HCT116 (cell line): Measurements from ENCODE around the gene PPAT. TPM values are rescaled to one million over a fixed set of nuclear protein-coding genes. Genes with fewer than 3 reads are reported as not detected.

ENCODE experiments used
- ATAC-seq: fragments of 200-7000 bp; cut with Tn5 transposase; 2 replicates; pipeline ENCODE4 v1.9.1; 2020; ENCODE audit warnings: mild to moderate bottlenecking, moderate library complexity
- BruUV-seq: library from RNA; stranded (reverse); fragments of 400-500 nt; replicated peaks from 2 replicates; lab custom pipeline; 2021; lab: Mats Ljungman, UMichigan
- CTCF ChIA-PET: fragments of 300-600 bp; sonication (Branson Sonifier 250); formaldehyde crosslinking; loops from one replicate; lab custom pipeline; 2021; ENCODE audit warnings: antibody characterized with exemption; lab: Charles Lee
- POLR2A ChIA-PET: fragments of 300-600, 350-600 bp; sonication (Branson Sonifier 250); formaldehyde crosslinking; loops from one replicate; lab custom pipeline; 2021; ENCODE audit warnings: antibody characterized with exemption; lab: Charles Lee
- RAD21 ChIA-PET, 2 experiments: fragments of 300-600 bp; sonication (Branson Sonifier 250); formaldehyde crosslinking; loops; one replicate each; lab custom pipeline; 2023; ENCODE audit warnings: low total read pairs in 2 of 2; ENCODE audit not compliant: uncharacterized antibody in 2 of 2, unreplicated experiment in 2 of 2, low non-redundant PET in 1 of 2; lab: Charles Lee
- DNase-seq: peaks from one replicate; pipeline ENCODE4 v3.0.0-alpha.2; 2010; ENCODE audit warnings: low read depth, low spot score
- H2AFZ ChIP-seq: fragments of 200-600 bp; shearing (Covaris generic), sonication (generic); 2 replicates; pipeline ENCODE4 v1.6.1; 2017; ENCODE audit warnings: low read depth, mixed run types, mixed read lengths, antibody characterized with exemption, low read length; ENCODE audit not compliant: poor library complexity, severe bottlenecking
- H3K27ac ChIP-seq: 2 replicates; pipeline ENCODE4 v1.5.1; 2012; ENCODE audit warnings: low read depth, low read length
- H3K27me3 ChIP-seq: fragments of 200-600 bp; sonication (generic); 2 replicates; pipeline ENCODE4 v1.6.1; 2016; ENCODE audit warnings: mixed run types, low read length, mixed read lengths; ENCODE audit not compliant: insufficient read depth
- H3K36me3 ChIP-seq, 2 experiments: fragments of 200-500 bp in 1 of 2; fragments of 200-600 bp in 1 of 2; sonication (Bioruptor generic) in 1 of 2; sonication (generic) in 1 of 2; 2 replicates each; pipeline versions ENCODE4 v1.5.1 to v1.6.1; 2014 to 2016; ENCODE audit warnings: low read length in 2 of 2, inconsistent platforms in 1 of 2, mixed read lengths in 1 of 2, mixed run types in 1 of 2; ENCODE audit not compliant: insufficient read depth in 2 of 2, control insufficient read depth in 1 of 2
- H3K4me1 ChIP-seq, 2 experiments: fragments of 200-600 bp in 1 of 2; sonication (generic) in 1 of 2; 2 replicates each; pipeline versions ENCODE4 v1.5.1 to v1.6.1; 2012 to 2017; ENCODE audit warnings: low read length in 2 of 2, inconsistent platforms in 1 of 2, mild to moderate bottlenecking in 1 of 2, mixed read lengths in 1 of 2, mixed run types in 1 of 2, moderate library complexity in 1 of 2; ENCODE audit not compliant: insufficient read depth in 2 of 2, control insufficient read depth in 1 of 2
- H3K4me2 ChIP-seq: fragments of 200-600 bp; sonication (generic); 2 replicates; pipeline ENCODE4 v1.6.1; 2017; ENCODE audit warnings: mixed run types, low read length, mixed read lengths
- H3K4me3 ChIP-seq, 2 experiments: fragments of 200-600 bp in 1 of 2; sonication (generic) in 1 of 2; replicated peaks in 1 of 2; 2 replicates each; pipeline ENCODE4 v1.5.1; 2011 to 2016; ENCODE audit warnings: low read length in 2 of 2, control low read depth in 1 of 2, low read depth in 1 of 2, mild to moderate bottlenecking in 1 of 2, mixed read lengths in 1 of 2, mixed run types in 1 of 2
- H3K79me2 ChIP-seq: fragments of 200-600 bp; sonication (generic); 2 replicates; pipeline ENCODE4 v1.6.1; 2017; ENCODE audit warnings: mild to moderate bottlenecking, mixed run types, low read length, moderate library complexity, mixed read lengths; ENCODE audit not compliant: insufficient read depth
- H3K9ac ChIP-seq: fragments of 200-600 bp; sonication (generic); 2 replicates; pipeline ENCODE4 v1.6.1; 2016; ENCODE audit warnings: low read length, mixed read lengths
- H3K9me2 ChIP-seq: fragments of 200-600 bp; sonication (generic), shearing (Covaris generic); 2 replicates; pipeline ENCODE4 v1.6.1; 2017; ENCODE audit warnings: mixed run types, mild to moderate bottlenecking, moderate library complexity; ENCODE audit not compliant: insufficient read depth
- H3K9me3 ChIP-seq, 2 experiments: fragments of 200-500 bp in 1 of 2; fragments of 200-600 bp in 1 of 2; sonication (Bioruptor generic) in 1 of 2; sonication (generic) in 1 of 2; 2 replicates each; pipeline ENCODE4 v1.6.1; 2014 to 2017; ENCODE audit warnings: low read length in 2 of 2, mixed read lengths in 2 of 2, inconsistent platforms in 1 of 2, low read depth in 1 of 2, mild to moderate bottlenecking in 1 of 2, mixed run types in 1 of 2, moderate library complexity in 1 of 2; ENCODE audit not compliant: control insufficient read depth in 1 of 2, insufficient read depth in 1 of 2
- H4K20me1 ChIP-seq: fragments of 200-600 bp; sonication (generic), shearing (Covaris generic); 2 replicates; pipeline ENCODE4 v1.6.1; 2017; ENCODE audit warnings: mixed run types, mild to moderate bottlenecking, moderate library complexity; ENCODE audit not compliant: insufficient read depth
- CEBPB ChIP-seq: IDR thresholded peaks from 2 replicates; pipeline ENCODE4 v1.6.1; 2012; ENCODE audit warnings: low read depth
- CTCF ChIP-seq, 3 experiments: fragments of 200-600 bp in 1 of 3; sonication (generic) in 1 of 3; IDR thresholded peaks in 2 of 3; conservative IDR thresholded peaks in 1 of 3; 2 replicates each; pipeline ENCODE4 v1.5.1; 2012 to 2017; ENCODE audit warnings: low read depth in 2 of 3, low read length in 2 of 3, antibody characterized with exemption in 1 of 3, borderline replicate concordance in 1 of 3, control low read depth in 1 of 3, mild to moderate bottlenecking in 1 of 3, mixed read lengths in 1 of 3, mixed run types in 1 of 3, moderate library complexity in 1 of 3; ENCODE audit not compliant: insufficient read depth in 1 of 3
- EZH2 ChIP-seq: fragments of 200-600 bp; sonication (generic); IDR thresholded peaks from 2 replicates; pipeline ENCODE4 v1.6.1; 2017; ENCODE audit warnings: antibody characterized with exemption, mixed run types
- EZH2phosphoT487 ChIP-seq: fragments of 200-600 bp; IDR thresholded peaks from 2 replicates; pipeline ENCODE4 v1.6.1; 2018; ENCODE audit warnings: antibody characterized with exemption, borderline replicate concordance
- FOSL1 ChIP-seq: IDR thresholded peaks from 2 replicates; pipeline ENCODE4 v1.6.1; 2012; ENCODE audit warnings: low read depth
- MAX ChIP-seq: IDR thresholded peaks from 2 replicates; pipeline ENCODE4 v1.6.1; 2012
- POLR2AphosphoS5 ChIP-seq: IDR thresholded peaks from 2 replicates; pipeline ENCODE4 v1.6.1; 2011; ENCODE audit warnings: mild to moderate bottlenecking, low read depth, low read length, moderate library complexity
- REST ChIP-seq: IDR thresholded peaks from 2 replicates; pipeline ENCODE4 v1.6.1; 2012; ENCODE audit warnings: low read depth
- SP1 ChIP-seq: IDR thresholded peaks from 2 replicates; pipeline ENCODE4 v1.6.1; 2012; ENCODE audit warnings: low read depth
- SRF ChIP-seq: IDR thresholded peaks from 2 replicates; pipeline ENCODE4 v1.6.1; 2012; ENCODE audit warnings: low read depth
- TCF7L2 ChIP-seq: IDR thresholded peaks from 2 replicates; pipeline ENCODE4 v1.7.0; 2011; ENCODE audit warnings: borderline replicate concordance, inconsistent platforms; ENCODE audit not compliant: insufficient read depth, insufficient read length; ENCODE audit errors: extremely low read depth
- ZBTB33 ChIP-seq: IDR thresholded peaks from 2 replicates; pipeline ENCODE4 v1.6.1; 2011; ENCODE audit warnings: mild to moderate bottlenecking, low read length, moderate library complexity; ENCODE audit not compliant: insufficient replicate concordance; ENCODE audit errors: extremely low read depth
- ZFX ChIP-seq: fragments of 450-650 bp; IDR thresholded peaks from 2 replicates; pipeline ENCODE4 v1.6.1; 2017
- ZNF274 ChIP-seq: fragments of 200-500 bp; sonication (Bioruptor generic); IDR thresholded peaks from 2 replicates; pipeline ENCODE4 v1.6.1; 2014; ENCODE audit warnings: mild to moderate bottlenecking, low read depth, low read length, inconsistent platforms
- intact Hi-C: fragments of 100-400 bp; cut with micrococcal nuclease; formaldehyde crosslinking; loops from 2 replicates; pipeline ENCODE4 v1.10.0; 2022
- total RNA-seq: library from RNA; stranded (reverse); gene quantifications from one replicate; pipeline ENCODE4 v1.2.1, GENCODE V29; 2021; ENCODE audit not compliant: unreplicated experiment

The PPAT gene
- total RNA-seq, 1 experiment from 2014 or later = 78.6 TPM

GRCh38 chr4:56345458-56345857, 90.0 kb downstream of the PPAT start:
- H3K79me2 ChIP-seq = no peaks in the 10 kb centered on the region
- POLR2A ChIA-PET = no interaction called here
- CTCF ChIA-PET = no interaction called here
- H4K20me1 ChIP-seq = no peaks in the 10 kb centered on the region
- DNase-seq = no peak
- RAD21 ChIA-PET = no interaction called here
- no peak overlapping the region for H3K27ac ChIP-seq
- intact Hi-C loops = no loop called here
- no peak overlapping the region for H3K4me2 ChIP-seq
- H2AFZ ChIP-seq = no peak overlapping the region
- H3K9me2 ChIP-seq = no peaks in the 10 kb centered on the region
- no peak overlapping the region for H3K4me3 ChIP-seq
- H3K9ac ChIP-seq = no peak overlapping the region
- no peaks in the 10 kb centered on the region for H3K27me3 ChIP-seq
- BruUV-seq = no TSS peak
- no peak for TF ChIP-seq ZFX
- TF ChIP-seq CEBPB = no peak
- TF ChIP-seq MAX = no peak
- TF ChIP-seq EZH2phosphoT487 = no peak
- no peak for TF ChIP-seq CTCF (IDR thresholded peaks at IDR 0.05 in 2 of 3, conservative IDR thresholded peaks at IDR 0.05 in 1 of 3; ENCODE audit: borderline replicate concordance in 1 of 3, insufficient read depth in 1 of 3, low read depth in 2 of 3, low read length in 2 of 3)
- TF ChIP-seq REST = no peak
- TF ChIP-seq TCF7L2 = no peak
- TF ChIP-seq SP1 = no peak
- no peak for TF ChIP-seq EZH2
- TF ChIP-seq POLR2AphosphoS5 = no peak
- TF ChIP-seq FOSL1 = no peak
- no peak for TF ChIP-seq ZNF274
- TF ChIP-seq SRF = no peak
- no peak for TF ChIP-seq ZBTB33
- no peak for ATAC-seq
- no peaks in the 10 kb centered on the region for H3K36me3 ChIP-seq
- H3K4me1 ChIP-seq = no peaks in the 10 kb centered on the region
- no peaks in the 10 kb centered on the region for H3K9me3 ChIP-seq
